Choroid plexus epithelial cell (primary cell): Measurements from ENCODE around the gene MNS1.

ENCODE experiments used
- DNase-seq: peaks from one replicate; pipeline ENCODE4 v3.0.0-alpha.2; 2010; ENCODE audit warnings: low read depth
- H3K4me3 ChIP-seq: 2 replicates; pipeline ENCODE4 v1.5.1; 2011; ENCODE audit warnings: low read depth, mild to moderate bottlenecking, control low read depth, low read length, moderate library complexity
- CTCF ChIP-seq: conservative IDR thresholded peaks from 2 replicates; pipeline ENCODE4 v1.5.1; 2011; ENCODE audit warnings: low read depth, mild to moderate bottlenecking, control low read depth, inconsistent platforms, low read length, moderate library complexity

MNS1 gene

GRCh38 chr15:56393277-56393676 lies 71.7 kb downstream of the MNS1 start:
- no peak for DNase-seq
- no peak for TF ChIP-seq CTCF
- H3K4me3 ChIP-seq, result no peak overlapping the region

GRCh38 chr15:56390739-56391267 lies 74.1 kb downstream of the MNS1 start:
- DNase-seq, result peak; percentile 6
- TF ChIP-seq CTCF, result no peak
- H3K4me3 ChIP-seq, result no peak overlapping the region

GRCh38 chr15:56385908-56386307 lies 79.0 kb downstream of the MNS1 start:
- no peak for TF ChIP-seq CTCF
- no peak overlapping the region for H3K4me3 ChIP-seq
- DNase-seq, result no peak

- no peak overlapping the region for H3K4me3 ChIP-seq
- no peak for TF ChIP-seq CTCF
- DNase-seq, result no peak
These were observed 81.9 kb downstream of the MNS1 start for GRCh38 chr15:56383010-56383409.
